HTERT RPE-1 (cell line): ENCODE measurements around the gene NLGN3.

ENCODE experiments used
- in situ Hi-C: fragments of 300-500 bp; cut with MboI; formaldehyde crosslinking; loops from 4 replicates; pipeline ENCODE4 v1.14.3; 2020; ENCODE audit warnings: low sequenced_read_pairs

The NLGN3 gene

DNA sequence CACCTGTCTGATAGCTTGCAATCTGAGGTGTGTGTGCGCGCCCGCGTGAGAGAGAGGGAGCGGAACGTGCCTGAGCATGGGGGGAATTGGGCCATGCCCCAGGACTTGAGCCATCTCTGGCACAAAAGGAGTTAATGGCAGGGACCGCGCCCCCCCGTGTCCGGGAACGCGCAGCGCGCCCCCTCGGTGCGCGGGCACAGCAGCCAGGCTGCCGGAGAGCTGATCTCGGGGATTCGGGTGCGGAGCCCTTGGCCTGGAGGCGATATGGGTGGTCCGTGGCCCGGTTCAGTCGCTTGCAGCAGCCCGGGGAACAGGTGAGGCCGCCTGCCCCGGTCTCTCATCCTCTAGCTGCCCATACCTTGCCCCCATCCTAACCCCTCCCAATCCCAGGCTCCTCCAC, at the start of gene NLGN3:
NLGN3 (plus strand) TSS at position 191 of the 400 bp plus-strand sequence. CDS start 2,909 bp downstream, outside the sequence.
- in situ Hi-C loops = no loop called here

GRCh38 chrX:71095033-71095432, 49.6 kb upstream of the NLGN3 start:
- in situ Hi-C loops = no loop called here

DNA sequence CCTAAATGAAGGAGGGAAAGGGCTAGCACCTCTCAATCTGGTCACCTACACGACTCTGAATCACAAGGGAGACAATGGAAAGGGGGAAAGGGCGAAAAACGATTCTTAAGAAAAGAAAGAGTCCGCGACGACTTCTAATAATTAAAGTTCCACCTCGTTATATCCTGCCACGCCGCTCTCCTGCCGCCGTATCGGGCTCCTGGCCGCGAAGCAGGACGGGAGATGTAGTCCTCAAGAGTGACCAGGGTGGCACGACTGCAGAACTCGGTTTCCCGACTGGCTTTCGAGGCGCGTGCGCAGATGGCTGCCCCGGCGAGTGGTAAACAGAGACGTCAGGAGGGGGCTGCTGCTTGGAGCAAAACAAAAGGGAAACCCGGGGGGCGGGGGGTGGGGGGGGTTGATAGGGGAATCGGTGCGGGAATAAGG, 49.1 kb upstream of the NLGN3 start, which contains the start of gene FOXO4:
FOXO4 (plus strand) TSS at position 297 of the 426 bp plus-strand sequence. CDS start 678 bp downstream, outside the sequence.
- in situ Hi-C loops = no loop called here

GRCh38 chrX:71095981-71096759, 48.5 kb upstream of the NLGN3 start:
- in situ Hi-C loops = no loop called here

- in situ Hi-C loops = no loop called here
These were observed 47.9 kb upstream of the NLGN3 start for GRCh38 chrX:71096760-71097032.

DNA sequence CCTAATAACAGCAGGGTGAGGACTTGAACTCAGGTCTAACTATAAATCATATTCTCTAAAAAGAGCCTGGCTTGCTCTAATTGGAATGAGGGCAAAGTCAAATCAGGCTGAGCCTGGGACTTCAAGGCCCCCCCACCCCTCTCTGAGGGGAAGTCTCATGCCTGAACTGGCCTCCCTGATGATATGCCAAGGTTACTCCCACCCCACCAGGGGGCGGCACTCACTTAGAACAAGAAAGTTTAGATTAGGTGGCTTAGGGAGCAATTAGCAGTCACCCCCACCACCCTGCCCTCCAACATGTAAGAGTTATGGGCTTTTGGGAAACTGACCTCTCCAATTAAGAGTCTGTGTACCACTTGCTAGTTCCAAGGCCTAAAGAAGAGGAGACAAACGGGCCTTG, 46.3 kb upstream of the NLGN3 start:
- in situ Hi-C loops = no loop called here

DNA sequence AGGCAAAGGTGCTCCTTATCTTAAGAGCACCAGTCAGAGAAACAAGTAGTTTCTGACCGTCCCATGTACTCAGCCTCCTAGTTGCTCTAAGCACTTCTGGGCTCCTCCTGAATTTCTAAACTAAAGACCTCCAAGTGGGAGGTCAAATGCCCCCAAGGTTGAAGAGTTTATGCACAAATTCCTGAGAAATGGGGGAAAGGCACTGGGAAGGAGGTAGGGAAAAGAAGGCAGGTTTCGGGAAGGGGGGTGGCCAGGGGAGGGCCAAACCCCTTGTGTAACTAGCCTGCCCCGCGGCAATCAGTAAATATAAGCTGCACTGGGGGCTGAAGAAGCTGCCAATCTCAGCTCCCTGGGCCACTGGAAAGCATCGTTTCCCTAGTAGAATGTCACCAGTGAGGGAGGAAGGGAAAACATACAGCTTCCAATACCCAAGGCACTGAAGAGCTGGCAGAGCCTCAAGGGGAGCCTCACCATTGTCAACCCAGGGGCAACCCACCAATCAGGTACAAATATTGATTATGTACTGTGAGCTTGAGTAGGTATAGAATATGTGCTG, 45.6 kb upstream of the NLGN3 start:
- in situ Hi-C loops = no loop called here

DNA sequence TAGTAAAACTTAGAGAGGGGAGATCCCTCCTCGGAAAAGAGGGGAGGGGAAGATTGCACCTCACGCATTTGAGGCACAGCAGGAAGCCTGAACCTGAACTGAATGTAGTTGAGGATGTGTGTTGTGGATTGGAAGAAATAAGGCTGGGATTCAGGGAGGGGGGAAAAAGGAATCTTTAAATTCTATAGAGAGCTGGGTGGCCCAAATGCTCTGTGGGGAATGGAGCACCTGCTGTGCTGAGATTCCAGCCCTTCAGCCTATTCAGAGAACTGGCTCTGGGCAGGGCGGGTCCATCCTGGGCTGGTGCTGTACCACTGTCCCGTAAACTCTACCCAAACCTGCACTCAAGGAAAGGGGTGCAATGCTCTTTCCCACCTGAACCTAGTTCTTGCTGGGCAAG, 44.9 kb upstream of the NLGN3 start:
- in situ Hi-C loops = no loop called here

DNA sequence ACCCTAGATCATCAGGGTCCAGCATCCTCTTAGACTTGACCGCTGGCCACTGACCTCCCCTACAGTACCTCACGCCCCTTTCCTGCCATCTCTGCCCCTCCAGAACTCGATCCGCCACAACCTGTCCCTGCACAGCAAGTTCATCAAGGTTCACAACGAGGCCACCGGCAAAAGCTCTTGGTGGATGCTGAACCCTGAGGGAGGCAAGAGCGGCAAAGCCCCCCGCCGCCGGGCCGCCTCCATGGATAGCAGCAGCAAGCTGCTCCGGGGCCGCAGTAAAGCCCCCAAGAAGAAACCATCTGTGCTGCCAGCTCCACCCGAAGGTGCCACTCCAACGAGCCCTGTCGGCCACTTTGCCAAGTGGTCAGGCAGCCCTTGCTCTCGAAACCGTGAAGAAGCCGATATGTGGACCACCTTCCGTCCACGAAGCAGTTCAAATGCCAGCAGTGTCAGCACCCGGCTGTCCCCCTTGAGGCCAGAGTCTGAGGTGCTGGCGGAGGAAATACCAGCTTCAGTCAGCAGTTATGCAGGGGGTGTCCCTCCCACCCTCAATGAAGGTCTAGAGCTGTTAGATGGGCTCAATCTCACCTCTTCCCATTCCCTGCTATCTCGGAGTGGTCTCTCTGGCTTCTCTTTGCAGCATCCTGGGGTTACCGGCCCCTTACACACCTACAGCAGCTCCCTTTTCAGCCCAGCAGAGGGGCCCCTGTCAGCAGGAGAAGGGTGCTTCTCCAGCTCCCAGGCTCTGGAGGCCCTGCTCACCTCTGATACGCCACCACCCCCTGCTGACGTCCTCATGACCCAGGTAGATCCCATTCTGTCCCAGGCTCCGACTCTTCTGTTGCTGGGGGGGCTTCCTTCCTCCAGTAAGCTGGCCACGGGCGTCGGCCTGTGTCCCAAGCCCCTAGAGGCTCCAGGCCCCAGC, 43.8 kb upstream of the NLGN3 start:
- in situ Hi-C loops = no loop called here

DNA sequence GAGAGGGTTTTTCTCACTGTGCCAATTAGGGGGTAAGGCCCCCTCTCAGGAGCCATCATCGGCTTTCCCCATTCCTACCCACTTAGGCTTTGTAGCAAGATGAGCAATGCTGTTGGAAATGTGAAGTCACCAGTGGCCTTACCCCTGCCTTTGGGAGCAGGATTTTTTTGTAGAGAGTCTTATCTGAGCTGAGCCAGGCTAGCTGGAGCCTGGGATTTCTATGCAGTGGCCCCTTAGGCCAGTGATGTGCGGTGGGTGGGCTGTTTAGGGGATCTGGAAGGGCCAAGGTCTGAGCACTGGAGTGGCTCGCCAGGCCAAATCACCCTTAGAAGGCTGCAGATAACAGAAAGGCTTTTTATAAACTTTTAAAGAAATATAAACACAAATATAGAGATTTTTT, 42.3 kb upstream of the NLGN3 start:
- in situ Hi-C loops = no loop called here

DNA sequence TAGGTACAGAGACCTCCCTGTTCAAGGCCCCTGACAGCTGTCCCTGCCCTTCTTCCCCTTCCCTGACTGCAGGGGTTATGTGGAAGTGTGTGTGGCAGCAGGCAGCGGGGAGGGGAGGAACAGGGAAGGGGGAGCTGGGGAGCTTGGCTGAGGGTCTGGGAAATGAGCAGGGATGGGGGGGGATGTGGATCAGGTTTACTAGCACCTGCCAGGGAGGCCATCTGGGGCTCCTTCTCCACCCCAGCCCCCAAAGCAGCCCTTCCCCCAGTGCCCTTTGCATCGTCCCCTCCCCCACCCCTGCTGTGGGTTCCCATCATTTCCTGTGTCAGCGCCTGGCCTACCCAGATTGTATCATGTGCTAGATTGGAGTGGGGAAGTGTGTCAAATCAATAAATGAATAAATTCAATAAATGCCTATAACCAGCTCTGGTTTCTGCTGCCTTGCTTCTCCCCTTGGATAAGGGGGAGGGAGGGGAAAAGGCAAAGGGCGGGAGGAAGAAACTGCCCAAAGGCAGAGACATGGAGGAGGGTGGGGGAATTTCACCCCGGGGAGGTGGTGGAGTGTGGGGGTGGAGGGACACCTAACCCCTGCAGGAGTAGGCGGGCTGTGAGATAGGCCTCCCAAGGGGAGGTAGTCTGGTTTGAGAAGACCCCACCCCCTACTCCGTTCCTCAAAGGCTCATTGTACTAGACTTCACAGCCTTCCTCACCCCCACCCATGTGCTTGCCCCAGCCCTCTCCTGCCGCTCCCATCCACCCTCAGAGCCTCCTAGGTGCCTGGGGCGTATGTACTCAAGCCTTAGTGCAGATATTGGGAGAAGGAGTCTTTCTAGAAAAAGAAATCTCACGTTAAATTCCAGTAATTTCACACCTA, 41.3 kb upstream of the NLGN3 start:
- in situ Hi-C loops = no loop called here

GRCh38 chrX:71105628-71106027, 39.0 kb upstream of the NLGN3 start:
- in situ Hi-C loops = no loop called here

- in situ Hi-C loops = no loop called here
These were observed 38.2 kb upstream of the NLGN3 start, which contains the start of gene CXorf65 for GRCh38 chrX:71106427-71106826. CXorf65 (minus strand) TSS chrX:71106740; CDS start chrX:71106556, 184 bp downstream.

- in situ Hi-C loops = no loop called here
These were observed 37.4 kb upstream of the NLGN3 start for GRCh38 chrX:71107245-71107644.

- in situ Hi-C loops = no loop called here
These were observed 36.8 kb upstream of the NLGN3 start for GRCh38 chrX:71107762-71108360.

DNA sequence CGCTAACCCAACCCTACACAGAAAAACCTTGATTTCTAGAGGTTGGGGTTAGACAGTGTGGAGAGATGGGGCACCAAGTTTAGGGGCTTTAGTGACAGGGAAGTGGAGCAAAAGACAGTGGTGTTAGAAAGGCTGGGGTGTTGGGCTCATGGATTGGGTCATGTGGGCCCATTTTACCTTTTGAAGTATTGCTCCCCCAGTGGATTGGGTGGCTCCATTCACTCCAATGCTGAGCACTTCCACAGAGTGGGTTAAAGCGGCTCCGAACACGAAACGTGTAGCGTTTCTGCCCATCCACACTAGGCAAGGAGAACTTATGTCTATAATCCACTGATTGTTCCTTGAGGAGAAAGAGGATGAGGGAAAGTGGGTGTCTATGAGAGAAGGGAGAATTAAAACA, 35.6 kb upstream of the NLGN3 start:
- in situ Hi-C loops = no loop called here

DNA sequence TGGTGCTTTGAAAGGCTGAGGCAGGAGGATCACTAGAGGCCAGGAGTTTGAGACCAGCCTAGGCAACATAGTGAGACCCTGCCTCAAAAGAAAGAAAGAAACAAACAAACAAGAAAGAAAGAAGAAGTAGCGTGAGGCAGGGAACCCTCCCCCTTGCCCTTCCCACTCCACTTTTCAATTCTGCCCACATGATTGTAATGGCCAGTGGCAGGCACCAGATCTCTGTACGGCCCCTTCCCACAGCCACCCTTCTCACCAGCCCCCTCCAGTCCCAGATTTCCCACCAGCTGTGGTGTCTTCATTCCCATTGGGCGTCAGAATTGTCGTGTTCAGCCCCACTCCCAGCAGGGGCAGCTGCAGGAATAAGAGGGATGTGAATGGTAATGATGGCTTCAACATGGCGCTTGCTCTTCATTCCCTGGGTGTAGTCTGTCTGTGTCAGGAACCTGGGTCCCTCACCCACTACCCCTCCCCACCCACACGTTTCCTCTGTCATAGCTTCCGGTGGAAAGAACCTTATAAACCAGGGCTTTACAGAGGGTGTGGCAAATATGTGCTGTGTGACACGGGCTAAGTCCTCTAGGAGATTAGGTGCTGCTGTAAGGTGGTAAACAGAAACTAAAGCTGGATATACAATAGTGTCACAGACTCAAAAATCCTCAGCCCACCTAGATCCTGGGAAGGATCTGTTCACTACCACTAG, 33.3 kb upstream of the NLGN3 start, which contains the start of gene IL2RG:
IL2RG (minus strand) TSS at position 437 of the 703 bp plus-strand sequence; CDS start at position 399, 38 bp downstream.
- in situ Hi-C loops = no loop called here

- in situ Hi-C loops = no loop called here
These were observed 32.7 kb upstream of the NLGN3 start for GRCh38 chrX:71111921-71112431.

- in situ Hi-C loops = no loop called here
These were observed 27.3 kb upstream of the NLGN3 start for GRCh38 chrX:71117358-71117757.
